ENCODE results near the gene SAMD4A. TPM values are rescaled to one million over a fixed set of nuclear protein-coding genes. Genes with fewer than 3 reads are reported as not detected.

The SAMD4A gene
- total RNA-seq, 2 experiments from 2014 or later, result 3.6 to 3.9 TPM

DNA sequence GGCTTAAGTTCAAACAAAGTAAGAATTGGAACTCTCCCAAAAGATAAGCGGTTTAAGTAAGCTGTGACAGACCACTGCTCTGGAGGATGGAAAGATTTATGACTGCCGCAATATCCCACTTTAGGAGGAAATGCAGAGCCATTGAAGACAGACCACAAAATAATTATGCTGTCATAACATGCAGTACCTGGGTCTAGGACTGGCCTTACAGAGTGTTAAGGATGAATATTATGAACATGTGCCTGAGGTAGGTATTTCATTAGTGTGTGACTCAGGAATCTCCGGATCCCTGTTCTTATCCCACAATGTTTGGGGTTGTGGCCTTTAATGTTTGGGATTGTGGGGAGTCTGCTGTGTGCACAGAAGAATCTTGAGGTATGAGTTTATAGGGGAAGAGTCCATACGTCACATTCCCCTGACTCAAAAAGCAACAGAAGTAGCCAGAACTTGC lies 114.9 kb downstream of the SAMD4A start:
- DNase-seq, result no peak
- CTCF ChIA-PET, result no interaction called here
- peaks cover 59% of the 10 kb centered on the region for H3K27me3 Mint-ChIP-seq (ENCODE audit: low read depth)
- no peaks in the 10 kb centered on the region for H3K9me3 Mint-ChIP-seq (ENCODE audit: insufficient read depth)
- peaks cover 3% of the 10 kb centered on the region for H3K36me3 Mint-ChIP-seq (ENCODE audit: low read depth)
- no peak overlapping the region for H3K27ac Mint-ChIP-seq
- POLR2A ChIA-PET, result no interaction called here
- ATAC-seq, result no peak
- no peak overlapping the region for H3K4me3 Mint-ChIP-seq
- H3K4me1 Mint-ChIP-seq (ENCODE audit: low read depth), result peaks cover 16% of the 10 kb centered on the region

DNA sequence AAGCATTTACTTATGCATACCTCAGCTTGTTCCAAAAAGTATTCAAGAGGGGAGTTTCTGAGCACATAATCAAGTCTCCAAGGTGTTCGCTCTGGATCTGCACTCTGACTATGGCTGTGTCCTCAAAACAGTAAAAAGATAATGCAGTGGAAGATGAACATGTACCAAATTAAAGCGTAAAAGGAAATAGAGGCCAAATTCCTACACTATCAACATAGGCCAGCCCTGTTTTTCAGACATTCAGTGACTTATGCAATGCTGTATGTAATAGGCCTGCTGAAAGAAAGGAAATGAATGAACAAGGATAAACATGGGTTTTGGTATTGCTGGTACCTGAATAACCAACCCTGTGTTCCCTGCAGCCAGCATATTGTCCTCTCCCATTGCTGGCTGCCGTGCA lies 115.7 kb downstream of the SAMD4A start:
- Mint-ChIP-seq H3K4me3 (no peak overlapping the region), H3K36me3 (ENCODE audit: low read depth) (peaks cover 3% of the 10 kb centered on the region)
- CTCF ChIA-PET, result no interaction called here

DNA sequence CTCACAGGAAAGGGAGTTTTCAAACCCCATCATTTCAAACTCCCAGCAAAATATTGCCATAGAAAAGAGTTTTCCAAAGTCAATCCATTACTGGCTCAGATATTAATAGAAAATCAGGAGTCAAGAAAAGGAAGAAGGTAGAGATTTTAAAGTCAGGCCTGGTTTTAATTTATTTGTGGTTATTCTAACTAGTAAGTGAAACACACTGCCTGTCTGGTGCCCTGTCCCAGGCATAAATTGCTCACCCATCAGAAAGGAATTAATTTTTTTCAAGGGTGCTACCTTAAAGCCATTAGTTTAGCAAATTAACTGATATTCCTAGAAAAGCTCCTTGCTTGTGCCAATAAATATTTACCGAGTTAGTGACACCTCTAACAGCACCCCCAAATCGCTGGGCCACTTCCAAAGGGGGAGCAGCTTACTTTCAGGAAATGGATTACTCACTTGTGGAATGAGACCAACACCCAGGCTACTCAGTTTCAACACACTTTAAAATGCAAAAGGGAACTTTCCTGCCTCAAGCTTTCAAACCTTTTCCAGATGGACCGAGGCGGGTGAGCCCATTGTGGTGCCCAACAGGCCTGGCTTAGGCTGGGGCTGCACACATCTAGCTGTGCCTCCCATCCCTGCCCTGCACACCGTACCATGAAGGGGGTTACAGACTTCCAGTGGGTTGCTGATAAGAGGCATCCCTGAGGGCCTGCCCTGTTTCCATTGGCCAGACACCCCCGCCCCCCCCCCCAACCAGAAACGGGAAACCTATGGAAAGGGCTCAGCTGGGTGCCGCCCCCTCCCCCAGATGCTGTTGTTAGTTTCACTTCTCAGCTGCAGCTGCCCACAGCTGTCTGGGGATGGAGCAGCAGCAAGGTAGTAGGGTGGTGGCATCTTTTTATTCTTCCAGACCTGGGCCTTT lies 117.2 kb downstream of the SAMD4A start:
- Mint-ChIP-seq H3K27ac (no peak overlapping the region), H3K4me3 (no peak overlapping the region), H3K9me3 (ENCODE audit: insufficient read depth) (no peaks in the 10 kb centered on the region), H3K4me1 (ENCODE audit: low read depth) (peaks cover 24% of the 10 kb centered on the region), H3K36me3 (ENCODE audit: low read depth) (peaks cover 3% of the 10 kb centered on the region), H3K27me3 (ENCODE audit: low read depth) (peaks cover 64% of the 10 kb centered on the region)
- ChIA-PET CTCF (interaction anchor here (0.9 to 1.2 kb wide), 2 partner anchors 10 to 42 kb away, joined by 3 read pairs; no protein-coding TSS in a partner anchor), POLR2A (interaction anchor here (1.4 kb wide), 1 partner anchor 15 kb away, joined by 5 read pairs; no protein-coding TSS in a partner anchor)
- no peak for DNase-seq
- ATAC-seq, result no peak

More for the DNA sequence above, 115.7 kb downstream of the SAMD4A start:
- peaks cover 16% of the 10 kb centered on the region for H3K4me1 Mint-ChIP-seq (ENCODE audit: low read depth)
- POLR2A ChIA-PET, result no interaction called here
- DNase-seq (no peak), ATAC-seq (no peak)
- H3K27me3 Mint-ChIP-seq (ENCODE audit: low read depth), result peaks cover 59% of the 10 kb centered on the region
- no peak overlapping the region for H3K27ac Mint-ChIP-seq
- no peaks in the 10 kb centered on the region for H3K9me3 Mint-ChIP-seq (ENCODE audit: insufficient read depth)

DNA sequence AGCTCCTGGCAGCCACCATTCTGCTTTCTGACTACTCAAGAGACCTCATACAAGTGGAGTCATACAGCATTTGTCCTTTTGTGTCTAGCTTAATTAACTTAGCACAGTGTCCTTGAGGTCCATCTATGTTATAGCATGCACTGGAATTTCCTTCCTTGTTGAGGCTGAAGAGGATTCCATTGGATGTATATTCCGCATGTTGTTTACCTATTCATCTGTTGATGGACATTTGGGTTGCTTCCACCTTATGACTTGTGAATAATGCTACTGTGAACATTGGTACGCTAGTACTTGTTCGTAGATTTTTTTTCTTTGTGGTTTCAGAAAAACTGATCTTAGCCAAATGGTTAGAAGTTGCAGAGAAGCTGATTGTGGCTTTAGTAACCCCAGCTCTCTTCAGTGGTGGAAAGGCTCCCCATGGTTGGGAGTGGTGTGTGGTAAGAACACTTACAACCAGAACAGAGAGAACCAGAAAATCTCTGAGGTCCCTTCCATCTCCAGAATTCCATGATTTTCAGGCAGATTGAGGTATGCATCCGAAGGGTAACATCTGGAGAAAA lies 118.4 kb downstream of the SAMD4A start:
- peaks cover 54% of the 10 kb centered on the region for H3K27me3 Mint-ChIP-seq (ENCODE audit: low read depth)
- ATAC-seq (peak; percentile 19), DNase-seq (peak; percentile 40)
- CTCF ChIA-PET, result interaction anchor here (0.9 to 1.8 kb wide), 5 partner anchors 15 to 121 kb away, joined by 3 to 7 read pairs (median 5); no protein-coding TSS in a partner anchor
- H3K4me3 Mint-ChIP-seq, result no peak overlapping the region
- peaks cover 3% of the 10 kb centered on the region for H3K36me3 Mint-ChIP-seq (ENCODE audit: low read depth)
- H3K27ac Mint-ChIP-seq, result no peak overlapping the region
- POLR2A ChIA-PET, result interaction anchor here (0.8 to 1.4 kb wide), 3 partner anchors 11 to 117 kb away, joined by 3 to 5 read pairs (median 3); no protein-coding TSS in a partner anchor
- no peaks in the 10 kb centered on the region for H3K9me3 Mint-ChIP-seq (ENCODE audit: insufficient read depth)
- H3K4me1 Mint-ChIP-seq (ENCODE audit: low read depth), result peaks cover 24% of the 10 kb centered on the region

DNA sequence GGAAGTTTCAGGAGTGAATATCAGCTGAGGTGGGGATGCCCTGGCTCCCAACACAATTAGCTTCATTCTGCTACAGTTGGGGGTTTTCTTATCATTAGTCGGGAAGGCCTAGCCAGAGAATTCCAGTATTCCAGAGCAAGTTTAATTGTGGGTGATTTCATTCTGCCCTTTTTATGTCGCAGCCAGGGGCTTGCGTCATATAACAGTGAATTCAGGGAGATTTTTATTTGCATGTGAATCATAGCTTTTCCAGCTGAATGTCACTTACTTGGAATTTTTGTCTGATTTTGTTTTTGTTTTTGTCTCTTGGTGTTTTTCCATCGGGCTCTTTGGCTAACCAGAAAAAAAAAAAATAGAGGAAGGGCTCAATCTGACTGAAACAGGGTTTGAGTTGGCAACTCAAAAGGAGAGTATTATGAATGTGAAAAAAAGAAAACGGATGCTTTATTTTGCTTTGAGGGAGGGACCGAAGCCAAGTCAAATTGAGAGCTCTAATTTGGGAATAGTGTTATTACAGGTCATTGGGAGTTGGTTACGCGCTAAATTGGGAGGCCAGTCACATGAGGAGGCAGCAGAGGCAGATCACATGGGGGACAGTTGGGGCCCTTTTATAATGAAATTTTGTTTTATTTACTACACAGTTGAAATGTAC lies 119.4 kb downstream of the SAMD4A start:
- no peak for ATAC-seq
- CTCF ChIA-PET, result interaction anchor here (1.1 to 1.8 kb wide), 3 partner anchors 15 to 122 kb away, joined by 4 to 6 read pairs (median 5); no protein-coding TSS in a partner anchor
- Mint-ChIP-seq H3K27me3 (ENCODE audit: low read depth) (peaks cover 50% of the 10 kb centered on the region), H3K36me3 (ENCODE audit: low read depth) (peaks cover 3% of the 10 kb centered on the region), H3K9me3 (ENCODE audit: insufficient read depth) (no peaks in the 10 kb centered on the region), H3K4me3 (no peak overlapping the region), H3K4me1 (ENCODE audit: low read depth) (peaks cover 30% of the 10 kb centered on the region), H3K27ac (no peak overlapping the region)
- DNase-seq, result no peak
- POLR2A ChIA-PET, result interaction anchor here (0.9 kb wide), 1 partner anchor 118 kb away, joined by 3 read pairs; no protein-coding TSS in a partner anchor

DNA sequence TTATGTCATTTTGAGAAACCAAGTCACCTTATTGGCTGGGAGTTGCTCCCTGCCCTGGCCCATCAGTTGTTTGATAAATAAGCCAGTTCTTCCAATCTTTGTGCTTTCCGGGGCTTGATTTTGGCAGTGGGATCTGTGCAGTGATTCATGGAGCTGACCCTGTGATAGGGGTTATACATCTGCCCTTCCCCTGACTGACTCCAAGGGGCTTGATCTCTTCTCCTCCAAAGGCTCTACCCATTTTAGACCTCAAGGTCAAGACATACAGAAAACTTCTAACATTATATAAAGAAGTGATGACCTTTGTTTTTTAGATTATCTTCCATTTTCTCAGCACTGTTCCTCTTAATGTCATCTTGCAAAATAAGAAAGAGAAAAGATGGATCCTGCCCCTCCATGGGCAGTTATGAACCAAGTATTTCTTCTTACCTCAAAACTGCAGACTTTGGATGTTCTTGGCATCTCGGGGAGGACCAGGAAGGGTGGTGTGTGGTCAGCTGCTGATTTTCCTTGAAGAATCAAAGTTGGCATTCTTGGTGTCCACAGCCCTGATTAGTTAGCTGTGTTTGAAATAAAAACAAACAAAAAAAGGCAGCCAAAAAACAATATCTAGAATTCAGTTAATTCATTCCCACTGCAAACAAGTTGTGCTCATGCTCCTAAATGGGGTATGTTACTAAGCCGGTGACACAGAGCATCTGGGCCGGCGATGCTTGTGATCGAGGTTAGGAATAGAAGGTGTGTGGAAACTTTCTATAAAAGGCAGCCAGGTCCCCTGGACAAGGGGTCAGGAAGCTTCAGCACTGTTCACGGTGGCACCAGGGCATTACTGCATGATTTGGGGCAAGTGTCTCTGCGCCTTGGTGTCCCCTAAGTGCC lies 120.2 kb downstream of the SAMD4A start:
- peaks cover 37% of the 10 kb centered on the region for H3K4me1 Mint-ChIP-seq (ENCODE audit: low read depth)
- H3K36me3 Mint-ChIP-seq (ENCODE audit: low read depth), result peaks cover 3% of the 10 kb centered on the region
- H3K9me3 Mint-ChIP-seq (ENCODE audit: insufficient read depth), result no peaks in the 10 kb centered on the region
- ATAC-seq (no peak), DNase-seq (no peak)
- CTCF ChIA-PET, result interaction anchor here (1.1 kb wide), 2 partner anchors 21 to 121 kb away, joined by 3 to 4 read pairs; no protein-coding TSS in a partner anchor
- no peak overlapping the region for H3K27ac Mint-ChIP-seq
- POLR2A ChIA-PET, result no interaction called here
- peaks cover 46% of the 10 kb centered on the region for H3K27me3 Mint-ChIP-seq (ENCODE audit: low read depth)
- H3K4me3 Mint-ChIP-seq, result no peak overlapping the region

DNA sequence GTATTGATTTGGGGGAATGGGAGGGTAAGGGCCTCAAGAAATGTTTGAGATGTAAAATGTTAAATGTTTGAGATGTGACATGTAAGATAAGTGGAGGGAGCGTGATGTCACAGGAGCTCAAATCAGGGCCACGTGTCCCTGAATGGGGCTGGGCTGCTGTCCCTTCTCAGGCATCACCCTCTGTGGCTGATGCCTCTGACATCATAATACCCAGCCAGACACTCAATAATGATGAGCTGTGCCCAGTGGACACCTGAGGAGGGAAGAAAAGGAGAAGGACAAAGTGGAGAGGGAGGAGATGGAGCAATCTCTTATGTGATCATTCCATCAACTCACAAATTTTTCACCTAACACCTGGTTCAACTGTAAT lies 120.8 kb downstream of the SAMD4A start:
- Mint-ChIP-seq H3K27ac (no peak overlapping the region), H3K27me3 (ENCODE audit: low read depth) (peaks cover 44% of the 10 kb centered on the region), H3K4me3 (no peak overlapping the region), H3K4me1 (ENCODE audit: low read depth) (peaks cover 42% of the 10 kb centered on the region), H3K36me3 (ENCODE audit: low read depth) (peaks cover 3% of the 10 kb centered on the region), H3K9me3 (ENCODE audit: insufficient read depth) (no peaks in the 10 kb centered on the region)
- DNase-seq, result no peak
- CTCF ChIA-PET, result interaction anchor here (1.1 kb wide), 1 partner anchor 21 kb away, joined by 3 read pairs; no protein-coding TSS in a partner anchor
- no peak for ATAC-seq
- POLR2A ChIA-PET, result no interaction called here

DNA sequence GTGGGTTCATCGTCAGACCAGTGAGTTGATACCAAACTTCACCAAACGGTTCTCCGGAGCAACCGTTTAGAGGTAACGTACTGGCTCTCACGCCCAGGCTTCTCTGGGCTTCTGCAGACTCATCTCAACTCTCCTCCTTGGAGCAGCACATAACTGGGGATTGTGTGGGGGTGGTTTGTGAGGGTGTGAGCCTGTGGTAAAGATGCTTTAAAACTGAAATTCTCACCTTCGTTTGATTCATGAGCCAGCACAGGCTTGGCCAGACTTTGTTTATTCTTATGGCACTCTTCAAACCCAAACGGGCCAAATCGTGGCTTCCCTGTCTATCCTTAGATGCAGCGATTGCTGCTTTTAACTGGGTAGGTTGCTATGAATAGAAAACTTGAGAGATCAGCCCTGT lies 121.3 kb downstream of the SAMD4A start:
- DNase-seq (no peak), ATAC-seq (no peak)
- Mint-ChIP-seq H3K4me1 (ENCODE audit: low read depth) (peaks cover 44% of the 10 kb centered on the region), H3K36me3 (ENCODE audit: low read depth) (peaks cover 3% of the 10 kb centered on the region), H3K4me3 (no peak overlapping the region), H3K27me3 (ENCODE audit: low read depth) (peaks cover 41% of the 10 kb centered on the region), H3K9me3 (ENCODE audit: insufficient read depth) (no peaks in the 10 kb centered on the region), H3K27ac (no peak overlapping the region)
- ChIA-PET POLR2A (no interaction called here), CTCF (no interaction called here)

DNA sequence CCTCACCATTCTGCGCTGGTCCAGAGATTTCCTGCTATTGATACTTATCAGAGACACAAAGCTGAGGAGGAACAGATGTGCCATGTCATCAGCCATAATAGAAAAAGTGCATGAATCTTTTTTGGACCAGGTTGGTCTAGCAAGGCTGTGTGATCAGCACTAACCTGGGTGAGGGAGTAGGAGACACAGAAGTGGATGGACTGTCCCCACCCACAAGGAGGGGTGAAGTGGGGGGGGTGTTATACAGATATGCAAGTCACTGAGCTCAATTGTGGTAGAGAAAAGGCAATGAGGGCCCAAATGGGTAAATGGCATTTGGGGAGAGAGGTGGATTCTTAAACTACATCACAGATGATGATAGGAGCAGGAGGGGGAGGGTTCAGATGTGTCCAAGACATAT lies 123.0 kb downstream of the SAMD4A start:
- Mint-ChIP-seq H3K27ac (no peak overlapping the region), H3K4me3 (no peak overlapping the region), H3K27me3 (ENCODE audit: low read depth) (peaks cover 43% of the 10 kb centered on the region), H3K36me3 (ENCODE audit: low read depth) (peaks cover 3% of the 10 kb centered on the region), H3K9me3 (ENCODE audit: insufficient read depth) (no peaks in the 10 kb centered on the region), H3K4me1 (ENCODE audit: low read depth) (peaks cover 40% of the 10 kb centered on the region)
- CTCF ChIA-PET, result interaction anchor here (1.0 to 2.8 kb wide), 10 partner anchors 11 to 126 kb away, joined by 3 to 16 read pairs (median 8); no protein-coding TSS in a partner anchor
- POLR2A ChIA-PET, result interaction anchor here (0.6 kb wide), 1 partner anchor 44 kb away, joined by 3 read pairs; no protein-coding TSS in a partner anchor
- DNase-seq, result no peak
- no peak for ATAC-seq

DNA sequence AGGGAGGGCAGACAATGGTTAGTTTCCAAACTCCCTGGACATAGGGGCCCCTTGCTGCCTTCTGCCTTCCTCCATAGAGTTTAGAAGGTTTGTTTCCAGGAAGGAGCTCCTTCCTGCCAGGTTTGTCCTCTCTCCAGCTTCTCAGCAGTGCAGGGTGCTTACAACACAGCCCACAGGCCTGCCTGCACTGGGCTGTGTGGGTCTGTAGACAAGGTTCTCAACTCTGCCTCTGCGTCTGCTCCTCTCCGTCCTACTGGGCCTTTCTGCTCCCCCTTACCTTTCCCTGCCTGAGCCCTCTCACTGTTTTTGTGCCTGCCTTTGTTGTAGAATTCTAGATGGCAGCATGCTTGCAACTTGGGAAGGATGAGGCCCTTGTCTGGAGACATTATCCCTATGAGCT lies 124.0 kb downstream of the SAMD4A start:
- CTCF ChIA-PET, result interaction anchor here (0.9 to 2.8 kb wide), 12 partner anchors 10 to 127 kb away, joined by 3 to 16 read pairs (median 6); no protein-coding TSS in a partner anchor
- H3K4me1 Mint-ChIP-seq (ENCODE audit: low read depth), result peaks cover 30% of the 10 kb centered on the region
- no peaks in the 10 kb centered on the region for H3K36me3 Mint-ChIP-seq (ENCODE audit: low read depth)
- no peak overlapping the region for H3K27ac Mint-ChIP-seq
- H3K27me3 Mint-ChIP-seq (ENCODE audit: low read depth), result peaks cover 37% of the 10 kb centered on the region
- H3K9me3 Mint-ChIP-seq (ENCODE audit: insufficient read depth), result no peaks in the 10 kb centered on the region
- POLR2A ChIA-PET, result no interaction called here
- no peak overlapping the region for H3K4me3 Mint-ChIP-seq
- ATAC-seq (no peak), DNase-seq (no peak)

Measured in activated CD8-positive, alpha-beta T cell treated with anti-CD3 and anti-CD28 coated beads, Interleukin-2, amount 10 ng/mL, durations not matched to agents 7 days and 5 days (primary cell).